ENCODE measurements around the gene CSTB. TPM values are rescaled to one million over a fixed set of nuclear protein-coding genes. Genes with fewer than 3 reads are reported as not detected.

CSTB gene
- total RNA-seq, 4 donors from 2014 or later = 375 to 700 (median 481) TPM

DNA sequence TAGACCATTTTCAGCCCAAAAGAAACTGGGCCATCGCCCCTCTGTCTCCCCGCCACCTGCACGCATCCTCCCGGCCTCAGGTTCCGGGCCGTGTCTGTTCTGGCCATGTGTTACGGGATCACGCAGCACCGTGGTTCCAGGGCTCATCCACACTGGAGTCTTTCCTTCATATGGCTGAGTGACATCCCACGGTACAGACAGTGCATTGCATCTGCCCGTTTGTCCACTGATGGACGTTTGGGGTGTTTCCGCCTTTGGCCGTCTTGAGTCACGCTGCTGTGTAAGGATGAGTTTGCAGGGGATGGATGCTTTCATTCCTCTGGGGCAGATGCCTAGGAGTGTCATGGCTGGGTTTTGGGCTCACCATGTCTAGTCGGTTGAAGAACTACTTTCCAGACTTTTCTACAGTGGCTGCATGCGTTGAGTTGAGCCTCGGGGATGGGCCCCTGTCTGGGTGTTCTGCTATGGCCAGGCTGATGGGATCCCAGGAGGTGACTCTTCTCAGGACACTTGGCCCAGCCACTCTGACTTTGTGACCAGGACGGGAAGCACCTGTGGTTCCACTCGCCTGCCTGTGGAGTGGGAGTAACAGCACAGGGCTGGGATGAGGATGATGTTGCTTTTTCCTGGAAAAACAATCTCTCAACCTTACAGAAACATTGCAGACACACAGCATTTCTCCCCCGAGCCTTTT lies 30.1 kb upstream of the CSTB start:
- WGBS, 2 donors = 74 to 84% methylated on average over 12 to 14 of the region's 21 CpGs
- Histone ChIP-seq H3K27me3 (no peaks in the 10 kb centered on the region), H3K27ac (peak overlapping the region in 1 of 4 donors; percentile 39), H3K4me3 (no peak overlapping the region), H3K4me1 (peaks cover 24 to 29% (median 25%) of the 10 kb centered on the region in 3 donors), H3K9me3 (no peaks in the 10 kb centered on the region), H3K36me3 (peaks cover 6 to 51% (median 31%) of the 10 kb centered on the region in 3 donors)
- DNase-seq = no peak
- TF ChIP-seq CTCF (IDR thresholded peaks at IDR 0.05) (no peak), POLR2A (IDR thresholded peaks at IDR 0.05) (no peak)
- intact Hi-C loops (cut with DNase I) = loop anchor here (5.0 kb wide), 1 partner anchor 131 kb away; no protein-coding TSS in a partner anchor

DNA sequence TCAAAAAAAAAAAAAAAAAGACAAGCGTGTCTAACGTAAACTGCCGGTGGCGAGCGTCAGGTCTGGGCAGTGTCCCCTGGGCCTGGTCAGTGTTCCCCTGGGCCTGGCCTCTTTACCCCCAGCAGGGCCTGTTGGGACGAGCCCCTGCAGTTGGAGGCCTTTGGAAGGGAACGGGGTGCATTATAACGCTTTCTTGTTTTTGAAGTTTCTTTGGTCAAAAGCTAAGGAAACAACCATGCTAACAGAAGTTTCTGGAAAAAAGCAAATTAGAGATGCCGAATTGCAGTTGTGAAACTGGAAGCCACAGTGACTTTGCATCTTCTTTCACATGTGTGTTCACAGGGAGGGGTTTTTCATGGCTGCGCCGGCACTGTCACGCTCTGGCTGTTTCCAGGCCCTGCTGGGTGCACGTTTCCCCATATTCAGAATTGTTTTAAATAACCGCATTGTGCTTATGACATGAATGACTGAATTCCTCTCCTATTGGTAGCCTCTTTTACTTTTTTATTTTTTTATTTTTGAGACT lies 29.2 kb upstream of the CSTB start:
- H3K36me3 ChIP-seq = peaks cover 13 to 59% (median 38%) of the 10 kb centered on the region in 3 donors
- no peak overlapping the region for H3K4me3 ChIP-seq
- no peak for DNase-seq
- H3K4me1 ChIP-seq = peaks cover 16 to 21% (median 17%) of the 10 kb centered on the region in 3 donors
- intact Hi-C loops (cut with DNase I) = loop anchor here (5.0 kb wide), 1 partner anchor 132 kb away; no protein-coding TSS in a partner anchor
- WGBS, 2 donors = 64 to 76% methylated on average over 14 of the region's 14 CpGs
- H3K27me3 ChIP-seq = no peaks in the 10 kb centered on the region
- TF ChIP-seq POLR2A (IDR thresholded peaks at IDR 0.05) = no peak
- no peak for TF ChIP-seq CTCF (IDR thresholded peaks at IDR 0.05)
- no peak overlapping the region for H3K27ac ChIP-seq
- H3K9me3 ChIP-seq = no peaks in the 10 kb centered on the region

DNA sequence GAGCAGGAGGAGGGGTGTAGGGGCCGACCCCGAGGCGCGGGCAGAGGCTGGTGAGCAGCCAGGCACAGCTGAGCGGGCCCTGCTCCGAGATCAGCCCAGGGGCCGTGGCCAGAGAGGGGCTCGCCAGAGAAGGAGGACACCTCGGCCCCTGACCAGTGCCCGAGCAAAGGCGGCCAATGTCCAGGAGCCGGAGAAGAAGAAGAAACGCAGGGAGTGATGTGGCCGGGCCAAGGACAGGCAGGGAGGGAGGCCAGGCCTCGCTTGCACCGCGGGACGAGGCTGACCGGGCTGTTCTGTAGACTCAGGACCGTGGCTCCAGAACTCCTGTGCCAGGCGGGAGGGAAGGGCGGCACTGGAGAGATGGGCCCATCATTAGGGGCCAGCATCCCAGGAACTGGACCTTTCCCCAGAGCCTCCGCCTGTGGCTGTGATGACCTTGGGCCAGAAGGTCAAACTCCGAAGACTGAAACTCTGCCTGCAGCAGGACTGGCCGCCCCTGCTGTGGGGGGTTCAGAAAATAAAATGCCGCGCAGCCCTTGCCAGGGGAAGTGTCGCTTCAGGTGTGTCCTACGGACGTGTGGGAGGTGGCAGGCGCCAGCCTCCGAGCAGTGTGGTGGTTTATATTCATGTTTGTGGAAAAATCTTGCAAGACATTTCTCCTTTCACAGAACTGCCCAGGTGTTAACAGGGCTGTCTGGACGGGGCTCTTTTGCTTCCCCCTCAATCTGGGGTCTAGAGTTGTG lies 27.6 kb upstream of the CSTB start:
- Histone ChIP-seq H3K9me3 (no peaks in the 10 kb centered on the region), H3K27ac (no peak overlapping the region), H3K4me3 (no peak overlapping the region), H3K36me3 (peaks cover 25 to 75% (median 42%) of the 10 kb centered on the region in 3 donors), H3K27me3 (no peaks in the 10 kb centered on the region), H3K4me1 (peaks cover 0 to 5% (median under 1%) of the 10 kb centered on the region in 3 donors)
- no peak for DNase-seq
- intact Hi-C loops (cut with DNase I) = no loop called here
- WGBS, 2 donors = 81 to 83% methylated on average over 9 to 21 of the region's 33 CpGs
- TF ChIP-seq CTCF (IDR thresholded peaks at IDR 0.05) (no peak), POLR2A (IDR thresholded peaks at IDR 0.05) (no peak)

- DNase-seq = no peak
- 69 to 82% methylated on average over 4 to 9 of the region's 14 CpGs for WGBS, 2 donors
- intact Hi-C loops (cut with DNase I) = no loop called here
Observed at GRCh38 chr21:43802713-43803313, 26.7 kb upstream of the CSTB start.

More at GRCh38 chr21:43802713-43803313, 26.7 kb upstream of the CSTB start:
- Histone ChIP-seq H3K36me3 (peaks cover 34 to 84% (median 51%) of the 10 kb centered on the region in 3 donors), H3K9me3 (no peaks in the 10 kb centered on the region), H3K4me1 (no peaks in the 10 kb centered on the region), H3K27ac (no peak overlapping the region), H3K4me3 (no peak overlapping the region), H3K27me3 (no peaks in the 10 kb centered on the region)
- TF ChIP-seq CTCF (IDR thresholded peaks at IDR 0.05) (no peak), POLR2A (IDR thresholded peaks at IDR 0.05) (no peak)

Data from esophagus squamous epithelium (tissue), 5 donors.